ENCODE measurements around the gene OLFM4. TPM values are rescaled to one million over a fixed set of nuclear protein-coding genes. Genes with fewer than 3 reads are reported as not detected.

OLFM4 gene
- total and polyA plus RNA-seq, 2 of the 8 experiments (the other 6 are each of a cell fraction or from before 2014, with no cell fraction given), result not detected

GRCh38 chr13:52992110-52992509 is 36.5 kb upstream of the OLFM4 start (continued):
- TF ChIP-seq CHD7 (IDR thresholded peaks at IDR 0.05; ENCODE audit: insufficient replicate concordance, low read length), result no peak
- TF ChIP-seq EP300 (IDR thresholded peaks at IDR 0.05; ENCODE audit: borderline replicate concordance in 1 of 2, low read depth in 2 of 2, low read length in 2 of 2), result no peak
- no peak for TF ChIP-seq POLR2AphosphoS5 (IDR thresholded peaks at IDR 0.05; ENCODE audit: low read depth, low read length)
- TF ChIP-seq ATF2 (IDR thresholded peaks at IDR 0.05; ENCODE audit: low read length), result no peak
- TF ChIP-seq CTCF (IDR thresholded peaks at IDR 0.05; ENCODE audit: control extremely low read depth in 1 of 3, insufficient read depth in 1 of 3, low read depth in 1 of 3, low read length in 3 of 3), result no peak
- no peak for TF ChIP-seq SIN3A (conservative IDR thresholded peaks at IDR 0.05 in 1 of 2, IDR thresholded peaks at IDR 0.05 in 1 of 2; ENCODE audit: low read depth in 1 of 2, low read length in 2 of 2)
- TF ChIP-seq SP1 (IDR thresholded peaks at IDR 0.05; ENCODE audit: low read depth, low read length), result no peak
